Spleen (tissue), 7 donors: Measurements from ENCODE around the gene ZFP62.

Source experiments
- POLR2A ChIP-seq, 3 donors: fragments of 450-650 bp; IDR thresholded peaks; one replicate each; pipeline ENCODE4 v1.5.1; 2017; ENCODE audit warnings: antibody characterized with exemption in 3 of 3, mild to moderate bottlenecking in 1 of 3
- TF ChIP-seq, protein P1 (sequence below), 11 experiments: fragments of 200-600 bp in 7 of 11; fragments of 450-650 bp in 4 of 11; sonication (generic) in 4 of 11; IDR thresholded peaks in 8 of 11; conservative IDR thresholded peaks in 3 of 11; 1 replicate in 7 of 11; 2 replicates in 4 of 11; pipeline versions ENCODE4 v1.4.0 to v1.8.0; 2016 to 2021; ENCODE audit warnings: antibody characterized with exemption in 11 of 11, inconsistent platforms in 4 of 11, mild to moderate bottlenecking in 1 of 11
- donor health status: DM: no; HTN: no; CAD: no; lungs with moderate emphysema.
- donor health status: DM: no; HTN: no; CAD: no.
- donor health status: DM: no; HTN: no; CAD: no.

DNA sequence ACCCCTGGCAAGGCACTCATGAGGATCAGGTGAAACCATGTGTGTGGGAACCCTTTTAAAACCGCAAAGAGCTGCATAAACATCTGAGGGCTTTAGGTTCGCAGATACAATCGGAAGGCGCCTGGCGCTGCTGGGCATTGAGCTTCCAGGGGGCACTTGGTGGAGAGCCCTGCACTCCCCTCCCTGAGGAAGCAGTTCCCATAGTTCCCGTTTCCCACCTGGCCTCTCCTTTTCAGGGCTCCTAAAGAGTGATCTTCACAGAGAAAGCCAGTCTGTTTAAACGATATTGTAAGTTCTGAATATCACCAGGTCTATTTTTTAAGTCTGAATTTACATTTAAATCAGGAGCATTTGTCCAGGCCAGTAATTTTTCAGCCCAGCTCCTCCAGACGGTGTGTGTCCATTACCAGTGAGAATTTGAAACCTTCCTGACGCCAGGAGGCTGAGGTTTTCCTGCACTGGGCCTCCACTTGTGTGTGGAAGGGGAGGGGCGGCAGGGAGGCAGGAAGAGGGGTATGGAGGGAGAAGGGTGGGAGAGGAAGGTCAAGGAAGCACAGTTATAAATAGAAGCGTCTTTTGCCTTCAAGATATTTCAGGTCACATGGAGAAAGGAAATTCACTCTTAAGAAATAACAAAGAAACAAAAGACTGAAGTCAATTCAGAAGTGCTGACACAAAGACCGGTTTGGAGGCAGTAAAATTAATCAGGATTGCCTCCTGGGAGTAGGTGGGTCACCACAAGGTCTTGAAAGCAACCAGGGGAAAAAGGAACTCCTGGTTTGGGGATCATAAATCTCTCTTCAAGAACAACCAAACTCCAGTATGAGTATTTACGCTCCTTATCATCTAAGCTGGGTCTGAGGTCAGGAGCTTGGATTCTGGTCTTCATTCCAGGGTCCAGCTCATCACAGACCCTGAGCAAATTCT lies 44.2 kb downstream of the ZFP62 start:
- TF ChIP-seq POLR2A (IDR thresholded peaks at IDR 0.05) = no peak
- TF ChIP-seq, protein P1, sequence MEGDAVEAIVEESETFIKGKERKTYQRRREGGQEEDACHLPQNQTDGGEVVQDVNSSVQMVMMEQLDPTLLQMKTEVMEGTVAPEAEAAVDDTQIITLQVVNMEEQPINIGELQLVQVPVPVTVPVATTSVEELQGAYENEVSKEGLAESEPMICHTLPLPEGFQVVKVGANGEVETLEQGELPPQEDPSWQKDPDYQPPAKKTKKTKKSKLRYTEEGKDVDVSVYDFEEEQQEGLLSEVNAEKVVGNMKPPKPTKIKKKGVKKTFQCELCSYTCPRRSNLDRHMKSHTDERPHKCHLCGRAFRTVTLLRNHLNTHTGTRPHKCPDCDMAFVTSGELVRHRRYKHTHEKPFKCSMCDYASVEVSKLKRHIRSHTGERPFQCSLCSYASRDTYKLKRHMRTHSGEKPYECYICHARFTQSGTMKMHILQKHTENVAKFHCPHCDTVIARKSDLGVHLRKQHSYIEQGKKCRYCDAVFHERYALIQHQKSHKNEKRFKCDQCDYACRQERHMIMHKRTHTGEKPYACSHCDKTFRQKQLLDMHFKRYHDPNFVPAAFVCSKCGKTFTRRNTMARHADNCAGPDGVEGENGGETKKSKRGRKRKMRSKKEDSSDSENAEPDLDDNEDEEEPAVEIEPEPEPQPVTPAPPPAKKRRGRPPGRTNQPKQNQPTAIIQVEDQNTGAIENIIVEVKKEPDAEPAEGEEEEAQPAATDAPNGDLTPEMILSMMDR (IDR thresholded peaks at IDR 0.05 in 8 of 11, conservative IDR thresholded peaks at IDR 0.05 in 3 of 11) = no peak
